Endothelial cell of umbilical vein (primary cell): ENCODE data around the gene P2RX2. TPM values are rescaled to one million over a fixed set of nuclear protein-coding genes. Genes with fewer than 3 reads are reported as not detected.

ENCODE experiments used
- BruUV-seq: library from RNA; stranded (reverse); fragments of 400-500 nt; replicated peaks from 2 replicates; lab custom pipeline; 2021; lab: Mats Ljungman, UMichigan
- CTCF ChIA-PET: fragments of 300-600, 350-600 bp; sonication (Branson Sonifier 250); formaldehyde crosslinking; loops from one replicate; lab custom pipeline; 2021; ENCODE audit warnings: antibody characterized with exemption, inconsistent platforms; lab: Charles Lee
- POLR2A ChIA-PET: fragments of 300-600, 350-600 bp; sonication (Branson Sonifier 250); formaldehyde crosslinking; loops from one replicate; lab custom pipeline; 2021; ENCODE audit warnings: antibody characterized with exemption, inconsistent platforms; lab: Charles Lee
- DNase-seq: peaks from one replicate; pipeline ENCODE4 v3.0.0-alpha.2; 2011; ENCODE audit warnings: low read depth, low spot score
- FAIRE-seq: peaks from 2 replicates; lab custom pipeline; 2011; peaks lifted over from hg19 to GRCh38; lab: Jason Lieb, UNC
- H2AFZ ChIP-seq: 2 replicates; pipeline ENCODE4 v1.6.0; 2012; ENCODE audit warnings: low read depth, low read length, control low read depth, inconsistent platforms
- H3K27ac ChIP-seq: 2 replicates; pipeline ENCODE4 v1.5.1; 2011; ENCODE audit warnings: low read depth, mild to moderate bottlenecking, control low read depth, low read length, moderate library complexity; ENCODE audit not compliant: insufficient read depth
- H3K27me3 ChIP-seq, 2 experiments: 2 replicates each; pipeline versions ENCODE4 v1.6.0 to v1.6.1; 2011; ENCODE audit warnings: low read length in 2 of 2, mixed read lengths in 1 of 2; ENCODE audit not compliant: control insufficient read depth in 2 of 2, insufficient read depth in 2 of 2
- H3K36me3 ChIP-seq, 2 experiments: 2 replicates in 1 of 2; 3 replicates in 1 of 2; pipeline ENCODE4 v1.5.1; 2011; ENCODE audit warnings: low read length in 2 of 2, mild to moderate bottlenecking in 1 of 2, moderate library complexity in 1 of 2; ENCODE audit not compliant: control insufficient read depth in 2 of 2, insufficient read depth in 2 of 2; ENCODE audit errors: extremely low read depth in 1 of 2
- H3K4me1 ChIP-seq: 3 replicates; pipeline ENCODE4 v1.5.1; 2011; ENCODE audit warnings: mild to moderate bottlenecking, low read length; ENCODE audit not compliant: control insufficient read depth, insufficient read depth; ENCODE audit errors: extremely low read depth
- H3K4me2 ChIP-seq: 2 replicates; pipeline ENCODE4 v1.6.1; 2011; ENCODE audit warnings: low read length, control low read depth, mixed read lengths; ENCODE audit not compliant: insufficient read depth
- H3K4me3 ChIP-seq, 3 experiments: fragments of 200-600 bp in 1 of 3; sonication (generic), shearing (Covaris generic) in 1 of 3; replicated peaks in 1 of 3; 2 replicates each; pipeline ENCODE4 v1.5.1; 2011 to 2016; ENCODE audit warnings: control low read depth in 3 of 3, low read length in 3 of 3, mild to moderate bottlenecking in 2 of 3, inconsistent platforms in 1 of 3, low read depth in 1 of 3, moderate library complexity in 1 of 3; ENCODE audit not compliant: insufficient read depth in 1 of 3
- H3K79me2 ChIP-seq: 2 replicates; pipeline ENCODE4 v1.6.0; 2012; ENCODE audit warnings: low read length, inconsistent platforms; ENCODE audit not compliant: control insufficient read depth, insufficient read depth
- H3K9ac ChIP-seq: replicated peaks from 2 replicates; pipeline ENCODE3; 2011; ENCODE audit warnings: low read length, control low read depth; ENCODE audit not compliant: insufficient read depth; ENCODE audit errors: extremely low read depth
- H3K9me1 ChIP-seq: replicated peaks from 3 replicates; pipeline ENCODE4 v1.6.0; 2011; ENCODE audit warnings: mild to moderate bottlenecking, low read length; ENCODE audit not compliant: control insufficient read depth, insufficient read depth; ENCODE audit errors: extremely low read depth
- H3K9me3 ChIP-seq: replicated peaks from 2 replicates; pipeline ENCODE4 v1.5.1; 2012; ENCODE audit warnings: low read length, inconsistent platforms; ENCODE audit not compliant: control insufficient read depth, insufficient read depth
- H4K20me1 ChIP-seq: replicated peaks from 2 replicates; pipeline ENCODE3; 2011; ENCODE audit warnings: mild to moderate bottlenecking, low read length; ENCODE audit not compliant: control insufficient read depth, insufficient read depth; ENCODE audit errors: extremely low read depth
- EZH2 ChIP-seq: IDR thresholded peaks from 2 replicates; pipeline ENCODE4 v1.6.1; 2012; ENCODE audit warnings: borderline replicate concordance, low read depth, mild to moderate bottlenecking, moderate library complexity, low read length, inconsistent platforms; ENCODE audit not compliant: severe bottlenecking
- MYC ChIP-seq: IDR thresholded peaks from one replicate; pipeline ENCODE4 v1.6.1; 2011; ENCODE audit warnings: mild to moderate bottlenecking, low read depth, low read length
- POLR2AphosphoS5 ChIP-seq: IDR thresholded peaks from 2 replicates; pipeline ENCODE4 v1.6.1; 2012; ENCODE audit warnings: low read depth, mild to moderate bottlenecking, control low read depth, low read length, moderate library complexity; ENCODE audit not compliant: insufficient read depth
- dilution Hi-C: fragments of 300-500 bp; cut with MboI; formaldehyde crosslinking; loops from one replicate; pipeline ENCODE4 v1.15.0; 2019; ENCODE audit warnings: low sequenced_read_pairs; ENCODE audit not compliant: extremely low pct_ligation_motif_present
- intact Hi-C: fragments of 100-400 bp; cut with micrococcal nuclease; formaldehyde crosslinking; loops from one replicate; pipeline ENCODE4 v1.10.0; 2022
- polyA plus RNA-seq, 4 experiments: library from polyadenylated mRNA; depleted of rRNA in 3 of 4; stranded (reverse) in 3 of 4; unstranded in 1 of 4; fragments of >200 nt; gene quantifications; 2 replicates each; pipeline versions ENCODE4 v1.2.1 to v1.2.3, GENCODE V29; 2011 to 2012; ENCODE audit warnings: missing spikeins in 1 of 4
- total RNA-seq: library from RNA; stranded (reverse); gene quantifications from 2 replicates; pipeline ENCODE4 v1.2.3, GENCODE V29; 2021
- TF ChIP-seq, protein P1 (sequence below), 2 donors: IDR thresholded peaks; 1 replicate in 1 of 2; 2 replicates in 1 of 2; pipeline ENCODE4 v1.5.1; 2011; ENCODE audit warnings: low read length in 2 of 2, mild to moderate bottlenecking in 2 of 2, moderate library complexity in 2 of 2, control low read depth in 1 of 2, inconsistent platforms in 1 of 2, low read depth in 1 of 2; ENCODE audit not compliant: insufficient read depth in 1 of 2; ENCODE audit errors: extremely low read depth in 1 of 2

P2RX2 gene
- total and polyA plus RNA-seq, 2 donors (not counting 3 experiments of a cell fraction or from before 2014, with no cell fraction given): not detected

GRCh38 chr12:132585177-132585576 is 33.4 kb upstream of the P2RX2 start:
- no peak overlapping the region for H3K4me3 ChIP-seq
- no peak for DNase-seq
- H3K27ac ChIP-seq: no peak overlapping the region
- FAIRE-seq: no peak
- H3K4me1 ChIP-seq: no peaks in the 10 kb centered on the region
- H3K27me3 ChIP-seq: peaks cover 0 to 5% of the 10 kb centered on the region in 2 experiments
- TF ChIP-seq MYC (no peak), EZH2 (no peak)
- dilution Hi-C loops: no loop called here
- H4K20me1 ChIP-seq: no peaks in the 10 kb centered on the region
- H3K9me3 ChIP-seq: no peaks in the 10 kb centered on the region
- ChIA-PET CTCF (interaction anchor here (0.8 to 2.0 kb wide), 2 partner anchors 10 to 24 kb away, joined by 3 to 7 read pairs; no protein-coding TSS in a partner anchor), POLR2A (no interaction called here)
- BruUV-seq: no TSS peak
- H3K79me2 ChIP-seq: no peaks in the 10 kb centered on the region
- H3K4me2 ChIP-seq: no peak overlapping the region
- no peak overlapping the region for H3K9ac ChIP-seq
- intact Hi-C loops: no loop called here
- no peak overlapping the region for H2AFZ ChIP-seq
- H3K36me3 ChIP-seq: peaks cover 0 to 3% of the 10 kb centered on the region in 2 experiments
- no peaks in the 10 kb centered on the region for H3K9me1 ChIP-seq

DNA sequence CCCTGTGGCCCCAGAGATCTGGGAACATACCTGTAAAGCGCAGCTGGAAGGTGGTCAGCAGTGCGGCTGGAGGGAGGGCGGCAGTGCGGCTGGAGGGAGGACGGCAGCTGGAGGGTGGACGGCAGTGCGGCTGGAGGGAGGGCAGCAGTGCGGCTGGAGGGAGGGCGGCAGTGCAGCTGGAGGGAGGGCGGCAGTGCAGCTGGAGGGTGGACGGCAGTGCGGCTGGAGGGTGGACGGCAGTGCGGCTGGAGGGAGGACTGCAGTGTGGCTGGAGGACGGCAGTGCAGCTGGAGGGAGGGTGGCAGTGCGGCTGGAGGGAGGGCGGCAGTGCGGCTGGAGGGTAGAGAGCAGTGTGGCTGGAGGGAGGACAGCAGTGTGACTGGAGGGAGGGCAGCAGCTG is 31.6 kb upstream of the P2RX2 start:
- FAIRE-seq (no peak), DNase-seq (no peak)
- H4K20me1 ChIP-seq: no peaks in the 10 kb centered on the region
- no peaks in the 10 kb centered on the region for H3K9me3 ChIP-seq
- BruUV-seq: no TSS peak
- no peak overlapping the region for H3K4me3 ChIP-seq
- H3K4me1 ChIP-seq: no peaks in the 10 kb centered on the region
- H3K27me3 ChIP-seq: peaks cover 0 to 5% of the 10 kb centered on the region in 2 experiments
- no peaks in the 10 kb centered on the region for H3K9me1 ChIP-seq
- H3K4me2 ChIP-seq: no peak overlapping the region
- intact Hi-C loops: no loop called here
- dilution Hi-C loops: no loop called here
- H3K9ac ChIP-seq: no peak overlapping the region
- no peaks in the 10 kb centered on the region for H3K79me2 ChIP-seq
- no peak overlapping the region for H3K27ac ChIP-seq
- ChIA-PET POLR2A (no interaction called here), CTCF (interaction anchor here (1.2 to 2.0 kb wide), 2 partner anchors 26 to 28 kb away, joined by 5 to 7 read pairs; no protein-coding TSS in a partner anchor)
- no peak for TF ChIP-seq POLR2AphosphoS5
- TF ChIP-seq, protein P1, sequence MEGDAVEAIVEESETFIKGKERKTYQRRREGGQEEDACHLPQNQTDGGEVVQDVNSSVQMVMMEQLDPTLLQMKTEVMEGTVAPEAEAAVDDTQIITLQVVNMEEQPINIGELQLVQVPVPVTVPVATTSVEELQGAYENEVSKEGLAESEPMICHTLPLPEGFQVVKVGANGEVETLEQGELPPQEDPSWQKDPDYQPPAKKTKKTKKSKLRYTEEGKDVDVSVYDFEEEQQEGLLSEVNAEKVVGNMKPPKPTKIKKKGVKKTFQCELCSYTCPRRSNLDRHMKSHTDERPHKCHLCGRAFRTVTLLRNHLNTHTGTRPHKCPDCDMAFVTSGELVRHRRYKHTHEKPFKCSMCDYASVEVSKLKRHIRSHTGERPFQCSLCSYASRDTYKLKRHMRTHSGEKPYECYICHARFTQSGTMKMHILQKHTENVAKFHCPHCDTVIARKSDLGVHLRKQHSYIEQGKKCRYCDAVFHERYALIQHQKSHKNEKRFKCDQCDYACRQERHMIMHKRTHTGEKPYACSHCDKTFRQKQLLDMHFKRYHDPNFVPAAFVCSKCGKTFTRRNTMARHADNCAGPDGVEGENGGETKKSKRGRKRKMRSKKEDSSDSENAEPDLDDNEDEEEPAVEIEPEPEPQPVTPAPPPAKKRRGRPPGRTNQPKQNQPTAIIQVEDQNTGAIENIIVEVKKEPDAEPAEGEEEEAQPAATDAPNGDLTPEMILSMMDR (IDR thresholded peaks at IDR 0.05; ENCODE audit: extremely low read depth in 1 of 2, insufficient read depth in 1 of 2, low read depth in 1 of 2, low read length in 2 of 2): no peak
- no peak overlapping the region for H2AFZ ChIP-seq
- H3K36me3 ChIP-seq: no peaks in the 10 kb centered on the region
